Esophagus muscularis mucosa (tissue), 3 donors: Measurements from ENCODE around the gene SLC6A3.

ENCODE experiments used
- POLR2AphosphoS5 ChIP-seq, 2 donors: sonication (generic); formaldehyde crosslinking; IDR thresholded peaks; one replicate each; pipeline ENCODE4 v1.6.1; 2017; ENCODE audit warnings: antibody characterized with exemption in 2 of 2
- TF ChIP-seq, protein P1 (sequence below), 3 experiments: fragments of 200-600 bp in 2 of 3; fragments of 450-650 bp in 1 of 3; sonication (generic) in 2 of 3; IDR thresholded peaks; one replicate each; pipeline ENCODE4 v1.5.1; 2017 to 2019; ENCODE audit warnings: antibody characterized with exemption in 3 of 3, mild to moderate bottlenecking in 2 of 3, moderate library complexity in 1 of 3

DNA sequence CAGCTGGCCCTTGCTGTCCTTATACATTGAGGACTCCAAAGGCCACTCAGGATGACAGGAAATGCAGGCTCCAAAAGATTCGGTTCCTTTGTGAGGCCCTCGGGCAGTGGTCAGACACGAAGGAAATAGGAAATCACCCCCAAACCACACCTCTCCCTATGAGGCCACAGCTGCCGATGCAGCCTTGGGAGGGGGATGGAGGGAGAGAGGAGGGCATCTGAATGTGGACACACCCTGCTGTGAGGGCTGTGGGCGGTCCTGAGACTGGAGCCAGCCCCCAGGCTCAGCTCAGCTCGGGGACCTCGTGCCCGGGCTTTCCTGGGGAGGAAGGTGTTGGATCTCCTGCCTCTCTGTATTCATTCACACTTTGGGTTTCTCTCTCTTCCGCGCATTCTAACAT is 97.7 kb downstream of the SLC6A3 start:
- no peak for TF ChIP-seq POLR2AphosphoS5 (IDR thresholded peaks at IDR 0.05)
- TF ChIP-seq, protein P1, sequence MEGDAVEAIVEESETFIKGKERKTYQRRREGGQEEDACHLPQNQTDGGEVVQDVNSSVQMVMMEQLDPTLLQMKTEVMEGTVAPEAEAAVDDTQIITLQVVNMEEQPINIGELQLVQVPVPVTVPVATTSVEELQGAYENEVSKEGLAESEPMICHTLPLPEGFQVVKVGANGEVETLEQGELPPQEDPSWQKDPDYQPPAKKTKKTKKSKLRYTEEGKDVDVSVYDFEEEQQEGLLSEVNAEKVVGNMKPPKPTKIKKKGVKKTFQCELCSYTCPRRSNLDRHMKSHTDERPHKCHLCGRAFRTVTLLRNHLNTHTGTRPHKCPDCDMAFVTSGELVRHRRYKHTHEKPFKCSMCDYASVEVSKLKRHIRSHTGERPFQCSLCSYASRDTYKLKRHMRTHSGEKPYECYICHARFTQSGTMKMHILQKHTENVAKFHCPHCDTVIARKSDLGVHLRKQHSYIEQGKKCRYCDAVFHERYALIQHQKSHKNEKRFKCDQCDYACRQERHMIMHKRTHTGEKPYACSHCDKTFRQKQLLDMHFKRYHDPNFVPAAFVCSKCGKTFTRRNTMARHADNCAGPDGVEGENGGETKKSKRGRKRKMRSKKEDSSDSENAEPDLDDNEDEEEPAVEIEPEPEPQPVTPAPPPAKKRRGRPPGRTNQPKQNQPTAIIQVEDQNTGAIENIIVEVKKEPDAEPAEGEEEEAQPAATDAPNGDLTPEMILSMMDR (IDR thresholded peaks at IDR 0.05) = no peak
